GM12878 (cell line): Measurements from ENCODE around the gene NOB1.

ENCODE experiments used
- E2F4 ChIP-seq: IDR thresholded peaks from 2 replicates; pipeline ENCODE4 v1.6.1; 2012; ENCODE audit warnings: low read depth, low read length, improper control_type of control experiment
- HDAC2 ChIP-seq: fragments of 200-600 bp; sonication (generic); IDR thresholded peaks from 2 replicates; pipeline ENCODE4 v1.6.1; 2017
- MXI1 ChIP-seq: fragments of 150-350 bp; IDR thresholded peaks from 2 replicates; pipeline ENCODE4 v1.6.1; 2011; ENCODE audit warnings: low read depth, mild to moderate bottlenecking, inconsistent platforms, low read length, improper control_type of control experiment
- POLR2AphosphoS5 ChIP-seq: IDR thresholded peaks from 2 replicates; pipeline ENCODE4 v1.6.1; 2011; ENCODE audit warnings: mild to moderate bottlenecking, low read length, inconsistent platforms
- TF ChIP-seq, protein P1 (sequence below), 3 experiments: IDR thresholded peaks in 2 of 3; conservative IDR thresholded peaks in 1 of 3; 2 replicates each; pipeline ENCODE4 v1.5.1; 2011; ENCODE audit warnings: low read depth in 3 of 3, low read length in 3 of 3, mild to moderate bottlenecking in 3 of 3, control low read depth in 2 of 3, moderate library complexity in 2 of 3, inconsistent platforms in 1 of 3, mixed read lengths in 1 of 3; ENCODE audit not compliant: control insufficient read depth in 2 of 3, insufficient read depth in 1 of 3; ENCODE audit errors: extremely low read depth in 1 of 3

GRCh38 chr16:69712277-69712676 is 42.4 kb downstream of the NOB1 start:
- TF ChIP-seq, protein P1, sequence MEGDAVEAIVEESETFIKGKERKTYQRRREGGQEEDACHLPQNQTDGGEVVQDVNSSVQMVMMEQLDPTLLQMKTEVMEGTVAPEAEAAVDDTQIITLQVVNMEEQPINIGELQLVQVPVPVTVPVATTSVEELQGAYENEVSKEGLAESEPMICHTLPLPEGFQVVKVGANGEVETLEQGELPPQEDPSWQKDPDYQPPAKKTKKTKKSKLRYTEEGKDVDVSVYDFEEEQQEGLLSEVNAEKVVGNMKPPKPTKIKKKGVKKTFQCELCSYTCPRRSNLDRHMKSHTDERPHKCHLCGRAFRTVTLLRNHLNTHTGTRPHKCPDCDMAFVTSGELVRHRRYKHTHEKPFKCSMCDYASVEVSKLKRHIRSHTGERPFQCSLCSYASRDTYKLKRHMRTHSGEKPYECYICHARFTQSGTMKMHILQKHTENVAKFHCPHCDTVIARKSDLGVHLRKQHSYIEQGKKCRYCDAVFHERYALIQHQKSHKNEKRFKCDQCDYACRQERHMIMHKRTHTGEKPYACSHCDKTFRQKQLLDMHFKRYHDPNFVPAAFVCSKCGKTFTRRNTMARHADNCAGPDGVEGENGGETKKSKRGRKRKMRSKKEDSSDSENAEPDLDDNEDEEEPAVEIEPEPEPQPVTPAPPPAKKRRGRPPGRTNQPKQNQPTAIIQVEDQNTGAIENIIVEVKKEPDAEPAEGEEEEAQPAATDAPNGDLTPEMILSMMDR (IDR thresholded peaks at IDR 0.05 in 2 of 3, conservative IDR thresholded peaks at IDR 0.05 in 1 of 3; ENCODE audit: control insufficient read depth in 2 of 3, extremely low read depth in 1 of 3, insufficient read depth in 1 of 3, low read depth in 3 of 3, low read length in 3 of 3) = no peak
- TF ChIP-seq HDAC2 (no peak), MXI1 (no peak), E2F4 (no peak), POLR2AphosphoS5 (no peak)
